Measurements from ENCODE around the gene CSMD2. TPM values are rescaled to one million over a fixed set of nuclear protein-coding genes. Genes with fewer than 3 reads are reported as not detected.

Gene CSMD2
- total and polyA plus RNA-seq, 2 of the 8 experiments (the other 6 are each of a cell fraction or from before 2014, with no cell fraction given) = 7.0 to 14.7 TPM

DNA sequence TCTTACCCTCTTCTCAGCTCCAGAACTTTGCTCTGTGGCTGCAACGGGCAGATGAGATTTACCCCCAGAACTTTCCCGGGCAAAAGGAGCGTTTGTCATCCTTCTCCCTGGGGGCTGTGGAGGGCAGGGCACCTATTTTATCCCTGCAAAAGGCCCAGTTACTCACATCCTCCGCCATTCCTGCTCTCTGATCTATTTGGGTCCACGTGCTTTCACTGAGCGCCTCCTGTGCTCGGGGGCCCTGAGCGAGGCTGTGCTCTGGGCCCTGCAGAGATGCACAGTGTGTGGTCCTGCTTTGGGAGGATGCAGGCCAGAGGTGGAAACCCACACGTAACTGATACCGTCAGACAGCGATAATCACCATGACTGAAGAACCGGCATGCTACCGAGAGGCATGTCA, 2.4 kb upstream of the CSMD2 start (continued):
- TF ChIP-seq, protein P1, sequence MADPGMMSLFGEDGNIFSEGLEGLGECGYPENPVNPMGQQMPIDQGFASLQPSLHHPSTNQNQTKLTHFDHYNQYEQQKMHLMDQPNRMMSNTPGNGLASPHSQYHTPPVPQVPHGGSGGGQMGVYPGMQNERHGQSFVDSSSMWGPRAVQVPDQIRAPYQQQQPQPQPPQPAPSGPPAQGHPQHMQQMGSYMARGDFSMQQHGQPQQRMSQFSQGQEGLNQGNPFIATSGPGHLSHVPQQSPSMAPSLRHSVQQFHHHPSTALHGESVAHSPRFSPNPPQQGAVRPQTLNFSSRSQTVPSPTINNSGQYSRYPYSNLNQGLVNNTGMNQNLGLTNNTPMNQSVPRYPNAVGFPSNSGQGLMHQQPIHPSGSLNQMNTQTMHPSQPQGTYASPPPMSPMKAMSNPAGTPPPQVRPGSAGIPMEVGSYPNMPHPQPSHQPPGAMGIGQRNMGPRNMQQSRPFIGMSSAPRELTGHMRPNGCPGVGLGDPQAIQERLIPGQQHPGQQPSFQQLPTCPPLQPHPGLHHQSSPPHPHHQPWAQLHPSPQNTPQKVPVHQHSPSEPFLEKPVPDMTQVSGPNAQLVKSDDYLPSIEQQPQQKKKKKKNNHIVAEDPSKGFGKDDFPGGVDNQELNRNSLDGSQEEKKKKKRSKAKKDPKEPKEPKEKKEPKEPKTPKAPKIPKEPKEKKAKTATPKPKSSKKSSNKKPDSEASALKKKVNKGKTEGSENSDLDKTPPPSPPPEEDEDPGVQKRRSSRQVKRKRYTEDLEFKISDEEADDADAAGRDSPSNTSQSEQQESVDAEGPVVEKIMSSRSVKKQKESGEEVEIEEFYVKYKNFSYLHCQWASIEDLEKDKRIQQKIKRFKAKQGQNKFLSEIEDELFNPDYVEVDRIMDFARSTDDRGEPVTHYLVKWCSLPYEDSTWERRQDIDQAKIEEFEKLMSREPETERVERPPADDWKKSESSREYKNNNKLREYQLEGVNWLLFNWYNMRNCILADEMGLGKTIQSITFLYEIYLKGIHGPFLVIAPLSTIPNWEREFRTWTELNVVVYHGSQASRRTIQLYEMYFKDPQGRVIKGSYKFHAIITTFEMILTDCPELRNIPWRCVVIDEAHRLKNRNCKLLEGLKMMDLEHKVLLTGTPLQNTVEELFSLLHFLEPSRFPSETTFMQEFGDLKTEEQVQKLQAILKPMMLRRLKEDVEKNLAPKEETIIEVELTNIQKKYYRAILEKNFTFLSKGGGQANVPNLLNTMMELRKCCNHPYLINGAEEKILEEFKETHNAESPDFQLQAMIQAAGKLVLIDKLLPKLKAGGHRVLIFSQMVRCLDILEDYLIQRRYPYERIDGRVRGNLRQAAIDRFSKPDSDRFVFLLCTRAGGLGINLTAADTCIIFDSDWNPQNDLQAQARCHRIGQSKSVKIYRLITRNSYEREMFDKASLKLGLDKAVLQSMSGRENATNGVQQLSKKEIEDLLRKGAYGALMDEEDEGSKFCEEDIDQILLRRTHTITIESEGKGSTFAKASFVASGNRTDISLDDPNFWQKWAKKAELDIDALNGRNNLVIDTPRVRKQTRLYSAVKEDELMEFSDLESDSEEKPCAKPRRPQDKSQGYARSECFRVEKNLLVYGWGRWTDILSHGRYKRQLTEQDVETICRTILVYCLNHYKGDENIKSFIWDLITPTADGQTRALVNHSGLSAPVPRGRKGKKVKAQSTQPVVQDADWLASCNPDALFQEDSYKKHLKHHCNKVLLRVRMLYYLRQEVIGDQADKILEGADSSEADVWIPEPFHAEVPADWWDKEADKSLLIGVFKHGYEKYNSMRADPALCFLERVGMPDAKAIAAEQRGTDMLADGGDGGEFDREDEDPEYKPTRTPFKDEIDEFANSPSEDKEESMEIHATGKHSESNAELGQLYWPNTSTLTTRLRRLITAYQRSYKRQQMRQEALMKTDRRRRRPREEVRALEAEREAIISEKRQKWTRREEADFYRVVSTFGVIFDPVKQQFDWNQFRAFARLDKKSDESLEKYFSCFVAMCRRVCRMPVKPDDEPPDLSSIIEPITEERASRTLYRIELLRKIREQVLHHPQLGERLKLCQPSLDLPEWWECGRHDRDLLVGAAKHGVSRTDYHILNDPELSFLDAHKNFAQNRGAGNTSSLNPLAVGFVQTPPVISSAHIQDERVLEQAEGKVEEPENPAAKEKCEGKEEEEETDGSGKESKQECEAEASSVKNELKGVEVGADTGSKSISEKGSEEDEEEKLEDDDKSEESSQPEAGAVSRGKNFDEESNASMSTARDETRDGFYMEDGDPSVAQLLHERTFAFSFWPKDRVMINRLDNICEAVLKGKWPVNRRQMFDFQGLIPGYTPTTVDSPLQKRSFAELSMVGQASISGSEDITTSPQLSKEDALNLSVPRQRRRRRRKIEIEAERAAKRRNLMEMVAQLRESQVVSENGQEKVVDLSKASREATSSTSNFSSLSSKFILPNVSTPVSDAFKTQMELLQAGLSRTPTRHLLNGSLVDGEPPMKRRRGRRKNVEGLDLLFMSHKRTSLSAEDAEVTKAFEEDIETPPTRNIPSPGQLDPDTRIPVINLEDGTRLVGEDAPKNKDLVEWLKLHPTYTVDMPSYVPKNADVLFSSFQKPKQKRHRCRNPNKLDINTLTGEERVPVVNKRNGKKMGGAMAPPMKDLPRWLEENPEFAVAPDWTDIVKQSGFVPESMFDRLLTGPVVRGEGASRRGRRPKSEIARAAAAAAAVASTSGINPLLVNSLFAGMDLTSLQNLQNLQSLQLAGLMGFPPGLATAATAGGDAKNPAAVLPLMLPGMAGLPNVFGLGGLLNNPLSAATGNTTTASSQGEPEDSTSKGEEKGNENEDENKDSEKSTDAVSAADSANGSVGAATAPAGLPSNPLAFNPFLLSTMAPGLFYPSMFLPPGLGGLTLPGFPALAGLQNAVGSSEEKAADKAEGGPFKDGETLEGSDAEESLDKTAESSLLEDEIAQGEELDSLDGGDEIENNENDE (IDR thresholded peaks at IDR 0.05; ENCODE audit: insufficient replicate concordance, low read length) = no peak
- TF ChIP-seq POLR2AphosphoS5 (IDR thresholded peaks at IDR 0.05; ENCODE audit: low read depth, low read length) (peak; percentile 37), CEBPB (IDR thresholded peaks at IDR 0.05; ENCODE audit: low read depth, low read length) (no peak), KDM1A (IDR thresholded peaks at IDR 0.05; ENCODE audit: borderline replicate concordance, low read length) (no peak), YY1 (IDR thresholded peaks at IDR 0.05; ENCODE audit: low read depth, low read length) (peak; percentile 10; the same call in 1 of the 2 replicates), RFX5 (IDR thresholded peaks at IDR 0.05; ENCODE audit: borderline replicate concordance, low read depth, low read length) (no peak), RNF2 (IDR thresholded peaks at IDR 0.05; ENCODE audit: borderline replicate concordance, low read depth, low read length, missing control alignments, poor library complexity, severe bottlenecking) (no peak), GTF2F1 (IDR thresholded peaks at IDR 0.05; ENCODE audit: borderline replicate concordance, low read depth, low read length) (no peak)
- TF ChIP-seq, protein P2, sequence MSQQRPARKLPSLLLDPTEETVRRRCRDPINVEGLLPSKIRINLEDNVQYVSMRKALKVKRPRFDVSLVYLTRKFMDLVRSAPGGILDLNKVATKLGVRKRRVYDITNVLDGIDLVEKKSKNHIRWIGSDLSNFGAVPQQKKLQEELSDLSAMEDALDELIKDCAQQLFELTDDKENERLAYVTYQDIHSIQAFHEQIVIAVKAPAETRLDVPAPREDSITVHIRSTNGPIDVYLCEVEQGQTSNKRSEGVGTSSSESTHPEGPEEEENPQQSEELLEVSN (IDR thresholded peaks at IDR 0.05) = peak; percentile 81
- TF ChIP-seq, protein P3, sequence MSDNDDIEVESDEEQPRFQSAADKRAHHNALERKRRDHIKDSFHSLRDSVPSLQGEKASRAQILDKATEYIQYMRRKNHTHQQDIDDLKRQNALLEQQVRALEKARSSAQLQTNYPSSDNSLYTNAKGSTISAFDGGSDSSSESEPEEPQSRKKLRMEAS (IDR thresholded peaks at IDR 0.05) = peak; percentile 87
